Measurements from ENCODE around the gene ALDH3B1.

Gene ALDH3B1

GRCh38 chr11:68042219-68043028 is 32.3 kb downstream of the ALDH3B1 start:
- TF ChIP-seq CTCF (IDR thresholded peaks at IDR 0.05): no peak
- Histone ChIP-seq H3K27me3 (ENCODE audit: control insufficient read depth, insufficient read depth, low read length) (no peaks in the 10 kb centered on the region), H3K4me3 (ENCODE audit: low read depth, low read length) (no peak overlapping the region), H3K9me3 (ENCODE audit: control insufficient read depth, low read length) (no peaks in the 10 kb centered on the region), H3K9ac (no peak overlapping the region), H3K36me3 (ENCODE audit: control insufficient read depth, insufficient read depth, low read length) (no peaks in the 10 kb centered on the region), H3K4me1 (peaks cover 8% of the 10 kb centered on the region), H3K79me2 (no peaks in the 10 kb centered on the region), H3K4me2 (ENCODE audit: low read length) (no peak overlapping the region), H2AFZ (no peak overlapping the region), H3K27ac (no peak overlapping the region)

- Histone ChIP-seq H3K79me2 (no peaks in the 10 kb centered on the region), H2AFZ (no peak overlapping the region), H3K9ac (no peak overlapping the region), H3K27me3 (ENCODE audit: control insufficient read depth, insufficient read depth, low read length) (no peaks in the 10 kb centered on the region), H3K9me3 (ENCODE audit: control insufficient read depth, low read length) (no peaks in the 10 kb centered on the region), H3K27ac (no peak overlapping the region), H3K4me3 (ENCODE audit: low read depth, low read length) (no peak overlapping the region), H3K36me3 (ENCODE audit: control insufficient read depth, insufficient read depth, low read length) (no peaks in the 10 kb centered on the region), H3K4me1 (peaks cover 6% of the 10 kb centered on the region), H3K4me2 (ENCODE audit: low read length) (no peak overlapping the region)
- TF ChIP-seq CTCF (IDR thresholded peaks at IDR 0.05): no peak
These were observed 32.9 kb downstream of the ALDH3B1 start for GRCh38 chr11:68043029-68043348.

- no peak for TF ChIP-seq CTCF (IDR thresholded peaks at IDR 0.05)
- H3K4me1 ChIP-seq: peaks cover under 1% of the 10 kb centered on the region
- no peak overlapping the region for H3K4me2 ChIP-seq (ENCODE audit: low read length)
- no peaks in the 10 kb centered on the region for H3K27me3 ChIP-seq (ENCODE audit: control insufficient read depth, insufficient read depth, low read length)
- H2AFZ ChIP-seq: no peak overlapping the region
- no peaks in the 10 kb centered on the region for H3K79me2 ChIP-seq
- H3K9ac ChIP-seq: no peak overlapping the region
- no peak overlapping the region for H3K27ac ChIP-seq
- no peaks in the 10 kb centered on the region for H3K9me3 ChIP-seq (ENCODE audit: control insufficient read depth, low read length)
- H3K4me3 ChIP-seq (ENCODE audit: low read depth, low read length): no peak overlapping the region
- no peaks in the 10 kb centered on the region for H3K36me3 ChIP-seq (ENCODE audit: control insufficient read depth, insufficient read depth, low read length)
These were observed 33.4 kb downstream of the ALDH3B1 start for GRCh38 chr11:68043349-68044144.

GRCh38 chr11:68044145-68044813 is 34.2 kb downstream of the ALDH3B1 start:
- Histone ChIP-seq H3K79me2 (no peaks in the 10 kb centered on the region), H3K4me2 (ENCODE audit: low read length) (no peak overlapping the region), H3K9ac (no peak overlapping the region), H3K9me3 (ENCODE audit: control insufficient read depth, low read length) (no peaks in the 10 kb centered on the region), H3K27me3 (ENCODE audit: control insufficient read depth, insufficient read depth, low read length) (no peaks in the 10 kb centered on the region), H2AFZ (no peak overlapping the region), H3K4me1 (no peaks in the 10 kb centered on the region), H3K27ac (no peak overlapping the region), H3K4me3 (ENCODE audit: low read depth, low read length) (no peak overlapping the region), H3K36me3 (ENCODE audit: control insufficient read depth, insufficient read depth, low read length) (no peaks in the 10 kb centered on the region)
- TF ChIP-seq CTCF (IDR thresholded peaks at IDR 0.05): no peak
